ENCODE results near the gene GRAMD1B.

The GRAMD1B gene

DNA sequence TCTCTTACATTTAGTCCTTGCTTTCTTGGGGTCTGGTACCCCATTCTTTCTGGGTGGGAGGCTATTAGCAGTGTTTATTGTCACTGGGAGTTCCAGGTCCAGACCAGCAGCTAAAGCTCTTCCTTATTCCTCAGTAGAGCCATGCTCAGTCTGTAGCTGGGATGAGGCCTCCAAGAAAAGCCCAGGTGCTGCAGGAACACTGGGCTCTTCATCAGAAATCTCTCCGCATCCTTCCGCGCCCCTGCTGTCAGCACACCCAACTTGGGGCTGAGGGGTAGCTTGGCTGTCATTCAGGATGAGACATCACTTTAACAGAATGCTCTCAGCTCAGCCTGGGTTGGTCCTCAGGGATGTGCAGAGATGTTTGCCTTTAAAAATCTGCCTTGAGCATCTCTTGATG is 97.5 kb downstream of the GRAMD1B start:
- no peak for DNase-seq (ENCODE audit: low read depth in 2 of 2, low spot score in 1 of 2)

DNA sequence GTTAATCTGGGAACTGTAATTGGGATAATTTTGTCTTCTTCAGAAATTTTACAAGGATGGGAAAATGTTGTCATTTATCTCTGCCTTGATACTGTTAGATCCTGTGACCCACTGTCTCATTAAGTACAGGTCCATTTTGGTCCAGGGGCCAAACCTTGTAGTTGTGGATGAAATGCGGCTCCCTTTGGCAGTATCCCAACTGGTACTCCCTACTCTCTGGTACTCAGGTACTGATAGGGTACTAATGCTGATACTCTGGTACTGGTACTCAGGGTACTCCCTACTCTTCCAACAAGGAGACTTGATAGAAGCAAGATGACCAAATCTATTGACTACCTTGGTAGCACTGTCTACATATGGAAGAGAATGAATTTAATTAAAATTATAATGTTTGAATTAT is 97.9 kb downstream of the GRAMD1B start:
- DNase-seq (ENCODE audit: low read depth in 2 of 2, low spot score in 1 of 2): no peak

DNA sequence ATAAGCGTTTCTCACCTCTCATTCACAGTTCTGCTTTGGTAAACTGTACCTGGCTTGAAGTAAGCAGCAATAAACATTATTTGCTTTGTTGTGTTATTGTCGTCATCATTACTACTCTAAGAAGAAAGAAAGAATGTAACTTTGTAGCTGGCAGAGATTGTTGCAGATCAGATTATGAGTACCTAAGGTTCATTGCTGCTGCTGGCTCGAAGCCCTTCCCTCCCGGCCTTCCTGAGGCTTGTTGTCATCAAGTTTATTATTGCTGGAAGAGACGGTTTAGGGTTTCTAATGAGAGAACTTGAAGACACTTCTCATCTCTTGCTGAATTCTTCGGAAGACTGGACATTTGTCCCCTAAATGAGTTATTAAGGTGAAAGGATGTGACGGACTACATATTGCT is 101.3 kb downstream of the GRAMD1B start:
- DNase-seq (ENCODE audit: low read depth in 2 of 2, low spot score in 1 of 2): no peak

DNA sequence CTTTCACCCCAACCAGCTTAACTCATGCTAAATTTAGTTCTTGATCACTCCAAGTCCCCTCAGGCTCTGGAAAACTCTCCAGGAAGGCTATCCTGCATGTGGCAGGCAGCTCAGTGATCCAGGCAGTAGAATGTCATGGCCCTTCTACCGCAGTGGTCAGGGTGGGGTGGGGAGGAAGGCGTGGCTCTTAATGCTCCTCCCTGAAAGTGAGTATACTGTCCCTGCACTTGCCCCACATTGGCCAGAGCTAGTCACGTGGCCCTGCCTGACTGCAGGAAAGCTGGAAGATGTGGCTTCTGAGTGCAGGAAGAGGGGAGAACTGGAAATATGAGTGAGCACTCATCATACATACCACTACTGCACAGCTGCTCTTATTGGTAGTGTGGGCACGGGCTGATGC is 102.1 kb downstream of the GRAMD1B start:
- DNase-seq (ENCODE audit: low read depth in 2 of 2, low spot score in 1 of 2): no peak

GRCh38 chr11:123535401-123535800 is 105.3 kb downstream of the GRAMD1B start:
- DNase-seq (ENCODE audit: low read depth in 2 of 2, low spot score in 1 of 2): no peak

DNA sequence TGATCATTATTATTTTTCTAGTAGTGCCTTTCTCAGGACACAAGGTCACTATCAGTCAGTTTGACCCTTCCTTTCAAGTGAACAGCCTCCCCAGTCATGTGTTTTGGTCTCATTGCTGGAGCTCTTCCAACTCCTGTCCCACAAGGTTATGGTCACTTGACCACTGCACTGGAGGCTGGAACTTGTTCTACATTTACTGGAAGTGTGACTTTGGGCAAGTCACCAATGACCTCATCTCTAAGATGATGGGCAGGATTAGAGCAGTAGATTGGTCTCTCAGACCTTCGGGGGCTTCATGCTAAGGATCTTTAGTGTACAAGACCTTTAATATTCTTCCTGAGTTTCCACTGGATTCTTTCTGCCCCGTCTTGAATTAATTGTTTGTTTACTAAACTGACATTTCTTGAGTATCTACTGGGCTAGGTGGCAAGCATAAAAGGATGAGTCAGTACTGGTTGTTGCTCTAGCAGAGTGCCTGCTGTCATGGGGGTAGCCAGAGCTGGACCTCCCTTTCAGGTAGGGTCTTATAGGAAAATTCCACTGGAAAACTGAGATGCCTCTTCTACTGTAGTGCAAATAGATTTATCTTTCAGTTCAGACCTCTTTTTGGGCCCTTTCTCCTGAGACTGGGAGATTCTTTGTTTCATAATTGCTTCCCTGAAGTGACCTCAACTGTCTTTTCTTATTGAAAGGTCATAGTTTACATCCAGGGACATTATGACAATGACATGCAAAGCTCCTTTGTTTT is 106.8 kb downstream of the GRAMD1B start:
- no peak for DNase-seq (ENCODE audit: low read depth in 2 of 2, low spot score in 1 of 2)

- DNase-seq (ENCODE audit: low read depth in 2 of 2, low spot score in 1 of 2): no peak
Measured at GRCh38 chr11:123537726-123538125, 107.7 kb downstream of the GRAMD1B start.

GRCh38 chr11:123543797-123544196 is 113.7 kb downstream of the GRAMD1B start:
- no peak for DNase-seq (ENCODE audit: low read depth in 2 of 2, low spot score in 1 of 2)

- no peak for DNase-seq (ENCODE audit: low read depth in 2 of 2, low spot score in 1 of 2)
Measured at GRCh38 chr11:123544631-123545375, 114.7 kb downstream of the GRAMD1B start.

- DNase-seq (ENCODE audit: low read depth in 2 of 2, low spot score in 1 of 2): no peak
Measured at GRCh38 chr11:123545726-123546270, 115.7 kb downstream of the GRAMD1B start.

GRCh38 chr11:123546515-123546914 is 116.4 kb downstream of the GRAMD1B start:
- DNase-seq (ENCODE audit: low read depth in 2 of 2, low spot score in 1 of 2): no peak

GRCh38 chr11:123547180-123547579 is 117.1 kb downstream of the GRAMD1B start:
- no peak for DNase-seq (ENCODE audit: low read depth in 2 of 2, low spot score in 1 of 2)

GRCh38 chr11:123548774-123549173 is 118.7 kb downstream of the GRAMD1B start:
- no peak for DNase-seq (ENCODE audit: low read depth in 2 of 2, low spot score in 1 of 2)

DNA sequence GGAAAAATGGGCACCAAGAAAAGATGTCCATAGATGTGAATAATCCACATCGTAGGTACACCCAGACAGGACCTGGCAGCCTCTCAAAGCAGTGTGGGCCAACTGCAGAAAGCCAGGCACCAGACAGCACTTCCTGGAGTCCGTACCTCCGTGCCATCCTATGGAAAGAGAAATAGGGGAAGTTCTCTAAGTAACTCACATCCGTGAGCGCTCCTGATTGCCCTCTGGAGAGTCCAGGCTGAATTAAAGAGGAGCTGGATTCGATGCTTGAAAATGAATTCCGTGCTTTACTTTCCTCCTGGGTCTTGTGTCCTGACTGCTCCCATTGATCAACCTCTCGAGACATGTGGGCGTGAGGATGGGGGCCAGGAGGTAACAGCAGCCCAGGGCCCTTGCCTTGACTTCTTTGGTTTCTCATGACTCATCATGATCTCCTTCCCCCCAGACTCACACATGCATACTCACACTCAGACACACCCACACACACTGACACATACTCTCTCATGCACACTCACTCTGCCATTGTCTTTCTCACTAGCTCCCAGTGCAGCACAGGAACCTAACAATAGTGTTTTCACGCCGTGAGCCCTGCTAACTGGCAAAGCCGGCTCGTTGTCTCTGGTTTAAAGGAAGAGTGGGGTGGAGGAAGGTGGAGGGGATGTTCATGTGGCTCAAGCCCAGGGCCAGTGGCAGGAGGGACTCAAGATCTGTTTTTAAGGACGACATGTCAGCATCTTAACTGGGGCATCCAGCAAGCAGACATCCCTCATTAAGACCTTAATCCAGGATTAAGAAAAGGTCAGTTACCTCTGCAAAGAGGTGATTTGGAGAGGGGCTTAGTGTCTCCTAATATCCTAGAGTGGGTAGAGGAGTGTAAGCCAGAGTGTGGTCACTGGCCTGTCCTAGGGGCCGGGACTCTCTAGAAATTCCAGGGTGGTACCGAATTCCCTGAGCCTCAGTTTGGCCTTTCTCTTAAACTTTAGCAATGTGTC is 120.2 kb downstream of the GRAMD1B start:
- no peak for DNase-seq (ENCODE audit: low read depth in 2 of 2, low spot score in 1 of 2)

- DNase-seq (ENCODE audit: low read depth in 2 of 2, low spot score in 1 of 2): no peak
Measured at GRCh38 chr11:123551079-123551478, 121.0 kb downstream of the GRAMD1B start.

GRCh38 chr11:123556633-123557032 is 126.6 kb downstream of the GRAMD1B start:
- no peak for DNase-seq (ENCODE audit: low read depth in 2 of 2, low spot score in 1 of 2)

DNA sequence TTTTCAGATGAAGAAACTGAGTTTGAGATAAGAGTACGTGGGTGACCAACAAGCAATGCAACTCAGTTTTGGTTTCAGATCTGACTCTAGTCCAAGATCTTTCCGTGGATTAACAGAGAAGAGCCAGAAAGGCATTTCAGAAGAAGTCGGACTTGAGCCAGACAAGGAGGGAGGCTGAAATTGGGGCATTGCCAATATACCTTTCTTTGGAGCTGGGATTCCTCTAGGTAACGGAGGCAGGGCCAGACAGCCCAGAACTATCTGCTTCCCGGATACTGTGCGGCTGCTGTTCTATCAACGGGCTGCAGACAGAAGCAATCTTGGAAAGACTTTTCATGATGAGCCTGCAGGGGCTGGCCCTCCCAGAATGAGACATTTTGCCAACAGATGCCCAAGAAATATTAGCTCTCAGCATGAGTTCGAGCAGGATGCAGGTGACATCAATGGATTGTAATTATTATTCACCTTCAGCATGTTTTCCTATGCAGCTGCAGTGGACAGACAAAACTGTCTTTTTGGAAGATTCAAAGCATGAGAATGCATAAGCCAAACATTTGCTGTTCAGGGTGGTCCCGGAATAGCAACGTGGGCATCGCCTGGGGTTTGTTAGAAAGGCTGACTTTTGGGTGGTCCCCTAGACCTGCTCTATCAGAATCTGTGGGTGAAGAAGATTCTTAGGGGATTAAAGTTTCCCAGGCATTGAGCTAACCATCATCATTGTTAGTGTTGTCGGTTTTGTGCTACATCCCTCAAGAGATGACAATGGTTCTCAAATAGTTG is 128.7 kb downstream of the GRAMD1B start:
- no peak for DNase-seq (ENCODE audit: low read depth in 2 of 2, low spot score in 1 of 2)

DNA sequence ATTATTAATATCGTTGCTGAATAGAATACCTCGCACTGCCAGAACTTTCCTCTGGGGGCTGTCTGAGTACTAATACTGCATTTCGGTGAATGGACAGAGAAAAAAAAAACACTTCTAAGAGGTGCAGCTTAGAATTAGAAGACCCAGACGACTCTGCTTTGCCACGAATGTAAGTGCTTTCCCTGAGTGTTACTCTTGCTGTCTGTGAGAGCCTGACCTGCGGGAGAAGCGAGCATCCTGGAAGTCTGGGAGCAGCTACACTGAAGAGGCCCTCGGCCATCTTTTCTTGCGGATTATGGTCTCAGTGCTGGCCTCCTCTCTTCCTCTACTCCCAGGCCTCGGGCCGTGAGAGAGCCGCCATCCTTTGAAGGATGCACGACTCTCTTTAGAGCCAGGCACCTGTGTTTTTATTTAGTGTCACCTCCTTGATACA is 129.5 kb downstream of the GRAMD1B start:
- no peak for DNase-seq (ENCODE audit: low read depth in 2 of 2, low spot score in 1 of 2)

- DNase-seq (ENCODE audit: low read depth in 2 of 2, low spot score in 1 of 2): no peak
Measured at GRCh38 chr11:123560006-123560405, 129.9 kb downstream of the GRAMD1B start.

DNA sequence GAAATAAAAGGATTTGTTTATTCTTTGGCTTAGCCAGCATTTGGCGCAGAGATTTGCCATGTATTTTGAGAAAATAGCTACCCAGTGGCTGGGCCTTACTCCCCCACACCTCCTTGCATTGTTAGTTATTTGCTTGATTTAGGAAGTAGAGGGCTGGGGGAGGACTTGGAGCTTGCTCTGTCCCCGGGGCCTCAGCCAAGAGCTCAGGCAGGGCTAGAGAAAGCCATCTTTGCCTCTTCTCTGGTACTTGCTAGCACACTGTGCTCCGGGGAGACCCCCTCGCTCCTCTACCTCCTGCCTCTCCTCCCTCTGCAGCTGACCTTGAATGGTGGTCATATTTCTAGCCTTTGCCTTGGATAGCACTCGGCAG is 131.3 kb downstream of the GRAMD1B start:
- DNase-seq (ENCODE audit: low read depth in 2 of 2, low spot score in 1 of 2): no peak
